ENCODE data around the gene OVOL3. TPM values are rescaled to one million over a fixed set of nuclear protein-coding genes. Genes with fewer than 3 reads are reported as not detected.
A peak's percentile ranks its signal among the peaks of the same experiment; 100 is the strongest.
"Not testable (repeated sequence)": the region's sequence is repeated elsewhere in the genome, so short reads cannot be mapped to it uniquely, and the experiment has no call there.

The OVOL3 gene
- total RNA-seq (not detected), polyA plus RNA-seq (not detected)
- long read RNA-seq, donor 1 = 0 reads
- long read RNA-seq, donor 2 = 0 reads
- long read RNA-seq, donor 3 = 0 reads
- long read RNA-seq, donor 4 = 0 reads

- Histone ChIP-seq H3K27me3 (ENCODE audit: control insufficient read depth, insufficient read depth) (no peaks in the 10 kb centered on the region), H3K4me1 (ENCODE audit: control insufficient read depth, insufficient read depth, low read length) (no peaks in the 10 kb centered on the region), H3K27ac (ENCODE audit: low read length) (no peak within 1 kb of the TSS), H3K4me3 (ENCODE audit: low read length) (no peak within 1 kb of the TSS), H3K9me3 (ENCODE audit: control insufficient read depth, low read length) (no peaks in the 10 kb centered on the region)
- WGBS = 44% methylated on average over 1 of the region's 1 CpG
- DNase-seq = no peak
- no peak for ATAC-seq
- intact Hi-C loops (cut with DNase I) = loop anchor here in 2 of 4 donors (5.0 to 10.0 kb wide), 3 partner anchors 46 to 116 kb away; partner anchors contain the start of gene SDHAF1 (in 1 of the 2)
Measured at GRCh38 chr19:36110487-36111199, at the start of gene OVOL3. TSS of gene OVOL3 (plus strand) at chr19:36111143. CDS start at chr19:36111203, 60 bp downstream.

DNA sequence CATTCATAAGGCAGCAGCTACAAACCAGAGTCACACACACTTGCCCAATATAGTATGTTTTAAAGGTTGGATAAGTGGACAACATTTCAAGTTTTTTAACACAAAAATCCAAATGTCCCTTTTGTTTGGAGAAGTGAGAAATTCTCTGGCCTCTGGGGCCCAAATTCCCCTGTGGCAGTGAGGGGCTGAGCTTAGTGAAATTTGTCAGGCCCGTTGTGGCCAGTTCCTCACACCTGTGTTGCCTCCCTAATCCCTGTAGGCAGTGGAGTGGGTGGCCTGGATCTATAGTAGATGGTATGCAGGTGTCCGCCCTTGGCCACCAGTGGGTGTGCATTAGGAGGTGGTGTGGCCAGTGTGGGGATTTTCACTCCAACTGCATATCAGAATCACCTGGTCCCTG lies 49.6 kb upstream of the OVOL3 start:
- intact Hi-C loops (cut with DNase I) = loop anchor here in 2 of 4 donors (5.0 to 10.0 kb wide), 4 partner anchors 51 to 111 kb away; partner anchors contain the start of genes OVOL3 (in 2 of the 2), POLR2I (in 2 of the 2) and TBCB (in 1 of the 2)
- no peaks in the 10 kb centered on the region for H3K4me1 ChIP-seq (ENCODE audit: control insufficient read depth, insufficient read depth, low read length)

DNA sequence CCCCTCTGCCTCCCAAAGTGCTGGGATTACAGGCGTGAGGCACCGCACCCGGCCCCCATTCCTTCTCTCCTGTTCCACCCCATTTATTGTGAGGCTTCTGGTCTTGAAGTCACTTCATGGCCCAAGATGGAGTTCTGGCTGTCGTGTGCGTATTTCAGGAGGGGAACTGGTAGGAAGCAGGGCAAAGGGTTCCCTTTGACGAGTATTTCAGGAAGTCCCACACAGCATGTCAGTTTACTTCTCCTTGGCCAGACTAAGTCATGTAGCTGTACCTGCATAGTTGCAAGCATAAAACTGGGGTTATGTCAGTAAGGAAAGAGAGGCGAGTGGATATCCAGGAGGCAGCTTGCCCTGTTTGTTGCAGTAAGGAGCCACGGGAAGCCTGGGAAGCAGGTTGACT lies 46.1 kb upstream of the OVOL3 start:
- Histone ChIP-seq H3K9me3 (ENCODE audit: control insufficient read depth, low read length) (no peaks in the 10 kb centered on the region), H3K4me1 (ENCODE audit: control insufficient read depth, insufficient read depth, low read length) (no peaks in the 10 kb centered on the region), H3K27ac (ENCODE audit: low read length) (no peak overlapping the region), H3K27me3 (ENCODE audit: control insufficient read depth, insufficient read depth) (no peaks in the 10 kb centered on the region), H3K4me3 (ENCODE audit: low read length) (no peak overlapping the region)
- no peak for DNase-seq
- intact Hi-C loops (cut with DNase I) = loop anchor here in 2 of 4 donors (5.0 to 10.0 kb wide), 4 partner anchors 47 to 107 kb away; partner anchors contain the start of genes OVOL3 (in 2 of the 2), POLR2I (in 2 of the 2) and TBCB (in 1 of the 2)
- no peak for ATAC-seq
- 93% methylated on average over 8 of the region's 8 CpGs for WGBS

More for the DNA sequence above, 49.6 kb upstream of the OVOL3 start:
- DNase-seq (no peak), ATAC-seq (no peak)
- 95% methylated on average over 2 of the region's 2 CpGs for WGBS
- Histone ChIP-seq H3K27me3 (ENCODE audit: control insufficient read depth, insufficient read depth) (no peaks in the 10 kb centered on the region), H3K4me3 (ENCODE audit: low read length) (no peak overlapping the region), H3K27ac (ENCODE audit: low read length) (no peak overlapping the region), H3K9me3 (ENCODE audit: control insufficient read depth, low read length) (no peaks in the 10 kb centered on the region)

DNA sequence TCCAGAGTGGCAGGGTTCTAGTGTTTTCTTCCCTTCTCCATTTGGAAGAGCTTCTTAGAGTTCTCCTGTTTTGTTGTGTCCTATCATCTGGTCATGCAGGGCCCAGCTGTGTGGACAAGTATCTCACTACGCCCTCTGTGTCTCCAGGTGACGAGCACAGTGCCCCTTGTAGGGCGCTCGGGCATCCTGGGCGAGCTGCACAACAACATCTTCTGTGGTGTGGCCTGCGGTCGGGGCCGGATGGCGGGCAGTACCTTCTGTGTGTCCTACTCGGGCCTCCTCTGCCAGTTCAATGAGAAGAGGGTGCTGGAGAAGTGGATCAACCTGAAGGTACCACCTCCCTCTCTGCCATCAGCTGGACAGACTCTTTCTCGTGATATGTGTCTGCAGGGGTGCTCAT lies 43.3 kb upstream of the OVOL3 start:
- DNase-seq (no peak), ATAC-seq (no peak)
- Histone ChIP-seq H3K4me3 (ENCODE audit: low read length) (no peak overlapping the region), H3K27ac (ENCODE audit: low read length) (no peak overlapping the region), H3K4me1 (ENCODE audit: control insufficient read depth, insufficient read depth, low read length) (no peaks in the 10 kb centered on the region), H3K9me3 (ENCODE audit: control insufficient read depth, low read length) (no peaks in the 10 kb centered on the region), H3K27me3 (ENCODE audit: control insufficient read depth, insufficient read depth) (no peaks in the 10 kb centered on the region)
- intact Hi-C loops (cut with DNase I) = loop anchor here in 1 of 4 donors (10.0 kb wide), 1 partner anchor 47 kb away; the partner anchor contains the start of genes OVOL3, POLR2I and TBCB
- WGBS = 97% methylated on average over 11 of the region's 11 CpGs

- peak in 1 of 3 donors; percentile 66 for DNase-seq
- WGBS = 98% methylated on average over 53 of the region's 57 CpGs
- not testable (repeated sequence) for H3K9me3 ChIP-seq (ENCODE audit: control insufficient read depth, low read length); H3K27ac ChIP-seq (ENCODE audit: low read length); ATAC-seq; H3K4me3 ChIP-seq (ENCODE audit: low read length); H3K4me1 ChIP-seq (ENCODE audit: control insufficient read depth, insufficient read depth, low read length); H3K27me3 ChIP-seq (ENCODE audit: control insufficient read depth, insufficient read depth)
- intact Hi-C loops (cut with DNase I) = loop anchor here in 1 of 4 donors (10.0 kb wide), 1 partner anchor 46 kb away; the partner anchor contains the start of genes OVOL3, POLR2I and TBCB
Measured at GRCh38 chr19:36068810-36069499, 42.0 kb upstream of the OVOL3 start.

- Histone ChIP-seq H3K4me1 (ENCODE audit: control insufficient read depth, insufficient read depth, low read length) (no peaks in the 10 kb centered on the region), H3K27ac (ENCODE audit: low read length) (no peak overlapping the region), H3K4me3 (ENCODE audit: low read length) (no peak overlapping the region), H3K9me3 (ENCODE audit: control insufficient read depth, low read length) (no peaks in the 10 kb centered on the region), H3K27me3 (ENCODE audit: control insufficient read depth, insufficient read depth) (no peaks in the 10 kb centered on the region)
- peak; percentile 31 to 52 for ATAC-seq
- intact Hi-C loops (cut with DNase I) = no loop called here
- WGBS = 81% methylated on average over 8 of the region's 8 CpGs
- no peak for DNase-seq
Measured at GRCh38 chr19:36072081-36072480, 38.9 kb upstream of the OVOL3 start.

- H3K4me3 ChIP-seq (ENCODE audit: low read length) = no peak overlapping the region
- intact Hi-C loops (cut with DNase I) = no loop called here
- DNase-seq (no peak), ATAC-seq (no peak)
- 86% methylated on average over 10 of the region's 10 CpGs for WGBS
- H3K27ac ChIP-seq (ENCODE audit: low read length) = no peak overlapping the region
- no peaks in the 10 kb centered on the region for H3K27me3 ChIP-seq (ENCODE audit: control insufficient read depth, insufficient read depth)
- no peaks in the 10 kb centered on the region for H3K9me3 ChIP-seq (ENCODE audit: control insufficient read depth, low read length)
- no peaks in the 10 kb centered on the region for H3K4me1 ChIP-seq (ENCODE audit: control insufficient read depth, insufficient read depth, low read length)
Measured at GRCh38 chr19:36073121-36073876, 37.6 kb upstream of the OVOL3 start.

GRCh38 chr19:36079389-36079945 lies 31.5 kb upstream of the OVOL3 start:
- intact Hi-C loops (cut with DNase I) = no loop called here
- 93% methylated on average over 3 of the region's 3 CpGs for WGBS
- Histone ChIP-seq H3K27me3 (ENCODE audit: control insufficient read depth, insufficient read depth) (no peaks in the 10 kb centered on the region), H3K4me3 (ENCODE audit: low read length) (no peak overlapping the region), H3K9me3 (ENCODE audit: control insufficient read depth, low read length) (no peaks in the 10 kb centered on the region), H3K27ac (ENCODE audit: low read length) (no peak overlapping the region), H3K4me1 (ENCODE audit: control insufficient read depth, insufficient read depth, low read length) (no peaks in the 10 kb centered on the region)
- DNase-seq (no peak), ATAC-seq (no peak)

- H3K27me3 ChIP-seq (ENCODE audit: control insufficient read depth, insufficient read depth) = no peaks in the 10 kb centered on the region
- intact Hi-C loops (cut with DNase I) = no loop called here
- ATAC-seq (no peak), DNase-seq (no peak)
- H3K4me3 ChIP-seq (ENCODE audit: low read length) = no peak overlapping the region
- no peaks in the 10 kb centered on the region for H3K4me1 ChIP-seq (ENCODE audit: control insufficient read depth, insufficient read depth, low read length)
- no peaks in the 10 kb centered on the region for H3K9me3 ChIP-seq (ENCODE audit: control insufficient read depth, low read length)
- no peak overlapping the region for H3K27ac ChIP-seq (ENCODE audit: low read length)
- 74% methylated on average over 3 of the region's 3 CpGs for WGBS
Measured at GRCh38 chr19:36081385-36081784, 29.6 kb upstream of the OVOL3 start.

- no peaks in the 10 kb centered on the region for H3K9me3 ChIP-seq (ENCODE audit: control insufficient read depth, low read length)
- H3K4me1 ChIP-seq (ENCODE audit: control insufficient read depth, insufficient read depth, low read length) = no peaks in the 10 kb centered on the region
- ATAC-seq = no peak
- no peak overlapping the region for H3K4me3 ChIP-seq (ENCODE audit: low read length)
- no peak for DNase-seq
- WGBS = 91% methylated on average over 7 of the region's 7 CpGs
- H3K27me3 ChIP-seq (ENCODE audit: control insufficient read depth, insufficient read depth) = no peaks in the 10 kb centered on the region
- no peak overlapping the region for H3K27ac ChIP-seq (ENCODE audit: low read length)
- intact Hi-C loops (cut with DNase I) = no loop called here
Measured at GRCh38 chr19:36081894-36082293, 29.0 kb upstream of the OVOL3 start.

Measured in right cardiac atrium (tissue), 5 donors.